GM12874 (cell line): ENCODE results near the gene SLC6A17.

Experiments
- CTCF ChIP-seq: IDR thresholded peaks from 2 replicates; pipeline ENCODE4 v1.5.1; 2011; ENCODE audit warnings: low read depth, mild to moderate bottlenecking, control low read depth, low read length, moderate library complexity; ENCODE audit not compliant: insufficient read depth

SLC6A17 gene

GRCh38 chr1:110248746-110249145 lies 98.5 kb downstream of the SLC6A17 start:
- TF ChIP-seq CTCF = no peak

GRCh38 chr1:110249256-110249655 lies 99.0 kb downstream of the SLC6A17 start:
- TF ChIP-seq CTCF = no peak

GRCh38 chr1:110250008-110250407 lies 99.7 kb downstream of the SLC6A17 start:
- no peak for TF ChIP-seq CTCF

- TF ChIP-seq CTCF = no peak
These were observed 100.5 kb downstream of the SLC6A17 start for GRCh38 chr1:110250749-110251148.
